ENCODE measurements around the gene PLGRKT. TPM values are rescaled to one million over a fixed set of nuclear protein-coding genes. Genes with fewer than 3 reads are reported as not detected.
A peak's percentile ranks its signal among the peaks of the same experiment; 100 is the strongest.
"Not testable (repeated sequence)": the region's sequence is repeated elsewhere in the genome, so short reads cannot be mapped to it uniquely, and the experiment has no call there.

The PLGRKT gene
- total RNA-seq, 1 donor from 2014 or later: 44.8 TPM

DNA sequence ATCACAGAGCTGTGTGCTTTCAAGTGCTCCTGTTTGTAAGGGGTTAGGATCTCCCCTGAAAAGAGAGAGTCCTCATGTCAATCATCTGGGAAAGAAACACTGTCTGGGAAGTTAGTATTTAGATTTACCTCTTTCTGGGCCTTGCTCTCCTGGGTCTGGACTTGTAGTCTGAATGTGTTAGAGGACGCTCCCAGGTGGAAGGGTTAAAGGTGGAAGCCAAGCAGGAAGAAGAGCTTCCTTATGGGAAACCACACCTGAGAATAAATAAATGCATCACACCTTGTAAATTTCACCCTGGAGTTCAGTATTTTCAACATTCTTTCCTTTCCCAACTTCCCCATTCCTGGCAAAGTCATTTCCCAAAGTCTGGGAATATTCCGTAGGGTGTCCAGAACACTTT lies 1.3 kb downstream of the PLGRKT start:
- Mint-ChIP-seq H3K27me3 (ENCODE audit: insufficient read depth) (no peaks in the 10 kb centered on the region), H3K36me3 (ENCODE audit: low read depth) (peaks cover 46% of the 10 kb centered on the region), H3K4me3 (peak overlapping the region; percentile 93), H3K4me1 (ENCODE audit: low read depth) (peaks cover 61% of the 10 kb centered on the region), H3K9me3 (peaks cover 6% of the 10 kb centered on the region), H3K27ac (peak overlapping the region; percentile 93)
- no peak for DNase-seq (ENCODE audit: low spot score)
- intact Hi-C loops (cut with micrococcal nuclease): loop anchor here (2.0 to 10.0 kb wide), 9 partner anchors 364 to 1132 kb away; partner anchors contain the start of genes AK3, CDC37L1 and GLIS3

DNA sequence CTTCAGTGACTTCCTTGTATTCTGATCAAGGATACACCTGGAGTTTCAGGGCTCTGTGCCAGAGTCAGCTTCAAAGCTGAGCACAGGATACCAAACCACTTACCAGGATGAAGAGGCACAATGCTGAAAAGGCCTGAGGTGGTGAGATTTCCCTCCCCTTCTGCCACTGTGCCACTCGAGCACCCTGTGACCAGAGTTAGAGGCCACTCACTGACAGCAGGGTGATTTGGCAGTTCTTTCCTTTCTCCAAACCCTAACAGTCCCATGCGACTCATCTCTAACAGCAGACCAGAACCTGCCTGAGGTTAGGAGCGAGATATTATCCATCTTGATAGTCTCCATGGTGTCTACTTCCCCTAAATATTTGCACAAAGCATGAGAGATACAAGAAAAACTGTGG lies 1.8 kb downstream of the PLGRKT start:
- no peaks in the 10 kb centered on the region for H3K27me3 Mint-ChIP-seq (ENCODE audit: insufficient read depth)
- no peak for DNase-seq (ENCODE audit: low spot score)
- H3K4me1 Mint-ChIP-seq (ENCODE audit: low read depth): peaks cover 57% of the 10 kb centered on the region
- H3K4me3 Mint-ChIP-seq: peak overlapping the region; percentile 93
- peak overlapping the region; percentile 93 for H3K27ac Mint-ChIP-seq
- intact Hi-C loops (cut with micrococcal nuclease): loop anchor here (2.0 to 10.0 kb wide), 9 partner anchors 364 to 1131 kb away; partner anchors contain the start of genes AK3, CDC37L1 and GLIS3
- H3K36me3 Mint-ChIP-seq (ENCODE audit: low read depth): peaks cover 49% of the 10 kb centered on the region
- peaks cover 6% of the 10 kb centered on the region for H3K9me3 Mint-ChIP-seq

DNA sequence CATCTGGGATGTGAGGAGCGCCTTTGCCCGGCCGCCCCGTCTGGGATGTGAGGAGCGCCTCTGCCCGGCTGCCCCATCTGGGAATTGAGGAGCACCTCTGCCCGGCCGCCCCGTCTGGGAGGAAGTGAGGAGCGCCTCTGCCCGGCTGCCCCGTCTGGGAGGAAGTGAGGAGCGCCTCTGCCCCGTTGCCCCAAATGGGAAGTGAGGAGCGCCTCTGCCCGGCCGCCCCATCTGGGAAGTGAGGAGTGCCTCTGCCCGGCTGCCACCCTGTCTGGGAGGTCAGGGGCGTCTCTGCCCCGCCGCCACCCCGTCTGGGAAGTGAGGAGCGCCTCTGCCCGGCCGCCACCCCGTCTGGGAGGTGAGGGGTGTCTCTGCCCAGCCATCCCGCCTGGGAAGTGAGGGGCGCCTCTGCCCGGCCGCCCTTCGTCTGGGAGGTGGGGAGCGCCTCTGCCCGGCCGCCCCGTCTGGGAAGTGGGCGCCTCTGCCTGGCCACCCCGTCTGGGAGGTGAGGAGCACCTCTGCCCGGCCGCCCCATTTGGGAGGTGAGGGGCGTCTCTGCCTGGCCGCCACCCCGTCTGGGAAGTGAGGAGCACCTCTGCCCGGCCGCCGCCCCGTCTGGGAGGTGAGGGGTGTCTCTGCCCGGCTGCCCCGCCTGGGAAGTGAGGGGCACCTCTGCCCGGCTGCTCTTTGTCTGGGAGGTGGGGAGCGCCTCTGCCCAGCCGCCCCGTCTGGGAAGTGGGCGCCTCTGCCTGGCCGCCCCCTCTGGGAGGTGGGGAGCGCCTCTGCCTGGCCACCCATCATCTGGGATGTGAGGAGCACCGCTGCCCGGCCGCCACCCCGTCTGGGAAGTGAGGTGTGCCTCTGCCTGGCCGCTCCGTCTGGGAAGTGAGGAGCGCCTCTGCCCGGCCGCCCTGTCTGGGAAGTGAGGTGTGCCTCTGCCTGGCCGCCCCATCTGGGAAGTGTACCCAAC lies 3.6 kb downstream of the PLGRKT start:
- DNase-seq (ENCODE audit: low spot score); H3K27ac Mint-ChIP-seq; H3K9me3 Mint-ChIP-seq; H3K4me3 Mint-ChIP-seq; H3K27me3 Mint-ChIP-seq (ENCODE audit: insufficient read depth): not testable (repeated sequence)
- H3K36me3 Mint-ChIP-seq (ENCODE audit: low read depth): peaks cover 54% of the 10 kb centered on the region
- intact Hi-C loops (cut with micrococcal nuclease): loop anchor here (10.0 kb wide), 1 partner anchor 1129 kb away; the partner anchor contains the start of gene GLIS3
- peaks cover 39% of the 10 kb centered on the region for H3K4me1 Mint-ChIP-seq (ENCODE audit: low read depth)

GRCh38 chr9:5433328-5433727 lies 4.4 kb downstream of the PLGRKT start:
- H3K36me3 Mint-ChIP-seq (ENCODE audit: low read depth): peaks cover 50% of the 10 kb centered on the region
- H3K9me3 Mint-ChIP-seq; DNase-seq (ENCODE audit: low spot score); H3K27me3 Mint-ChIP-seq (ENCODE audit: insufficient read depth); H3K27ac Mint-ChIP-seq; H3K4me3 Mint-ChIP-seq: not testable (repeated sequence)
- H3K4me1 Mint-ChIP-seq (ENCODE audit: low read depth): peaks cover 31% of the 10 kb centered on the region
- intact Hi-C loops (cut with micrococcal nuclease): loop anchor here (10.0 kb wide), 1 partner anchor 1129 kb away; the partner anchor contains the start of gene GLIS3

- H3K9me3 Mint-ChIP-seq; H3K27me3 Mint-ChIP-seq (ENCODE audit: insufficient read depth); H3K4me3 Mint-ChIP-seq; DNase-seq (ENCODE audit: low spot score); H3K27ac Mint-ChIP-seq: not testable (repeated sequence)
- intact Hi-C loops (cut with micrococcal nuclease): loop anchor here (10.0 kb wide), 1 partner anchor 1128 kb away; the partner anchor contains the start of gene GLIS3
- Mint-ChIP-seq H3K36me3 (ENCODE audit: low read depth) (peaks cover 50% of the 10 kb centered on the region), H3K4me1 (ENCODE audit: low read depth) (peaks cover 27% of the 10 kb centered on the region)
These were observed 4.8 kb downstream of the PLGRKT start for GRCh38 chr9:5432890-5433289.

- intact Hi-C loops (cut with micrococcal nuclease): loop anchor here (10.0 kb wide), 1 partner anchor 1126 kb away; the partner anchor contains the start of gene GLIS3
- no peak overlapping the region for H3K4me3 Mint-ChIP-seq
- H3K4me1 Mint-ChIP-seq (ENCODE audit: low read depth): peaks cover 10% of the 10 kb centered on the region
- peaks cover 6% of the 10 kb centered on the region for H3K9me3 Mint-ChIP-seq
- H3K27me3 Mint-ChIP-seq (ENCODE audit: insufficient read depth): no peaks in the 10 kb centered on the region
- no peak for DNase-seq (ENCODE audit: low spot score)
- no peak overlapping the region for H3K27ac Mint-ChIP-seq
- H3K36me3 Mint-ChIP-seq (ENCODE audit: low read depth): peaks cover 39% of the 10 kb centered on the region
These were observed 6.8 kb downstream of the PLGRKT start for GRCh38 chr9:5430912-5431311.

GRCh38 chr9:5429873-5430564 lies 7.7 kb downstream of the PLGRKT start:
- DNase-seq (ENCODE audit: low spot score): no peak
- peaks cover 2% of the 10 kb centered on the region for H3K9me3 Mint-ChIP-seq
- H3K27ac Mint-ChIP-seq: no peak overlapping the region
- H3K36me3 Mint-ChIP-seq (ENCODE audit: low read depth): peaks cover 30% of the 10 kb centered on the region
- peaks cover 6% of the 10 kb centered on the region for H3K4me1 Mint-ChIP-seq (ENCODE audit: low read depth)
- intact Hi-C loops (cut with micrococcal nuclease): loop anchor here (5.0 to 10.0 kb wide), 4 partner anchors 65 to 1125 kb away; partner anchors contain the start of genes GLIS3 and RLN2
- no peaks in the 10 kb centered on the region for H3K27me3 Mint-ChIP-seq (ENCODE audit: insufficient read depth)
- no peak overlapping the region for H3K4me3 Mint-ChIP-seq

DNA sequence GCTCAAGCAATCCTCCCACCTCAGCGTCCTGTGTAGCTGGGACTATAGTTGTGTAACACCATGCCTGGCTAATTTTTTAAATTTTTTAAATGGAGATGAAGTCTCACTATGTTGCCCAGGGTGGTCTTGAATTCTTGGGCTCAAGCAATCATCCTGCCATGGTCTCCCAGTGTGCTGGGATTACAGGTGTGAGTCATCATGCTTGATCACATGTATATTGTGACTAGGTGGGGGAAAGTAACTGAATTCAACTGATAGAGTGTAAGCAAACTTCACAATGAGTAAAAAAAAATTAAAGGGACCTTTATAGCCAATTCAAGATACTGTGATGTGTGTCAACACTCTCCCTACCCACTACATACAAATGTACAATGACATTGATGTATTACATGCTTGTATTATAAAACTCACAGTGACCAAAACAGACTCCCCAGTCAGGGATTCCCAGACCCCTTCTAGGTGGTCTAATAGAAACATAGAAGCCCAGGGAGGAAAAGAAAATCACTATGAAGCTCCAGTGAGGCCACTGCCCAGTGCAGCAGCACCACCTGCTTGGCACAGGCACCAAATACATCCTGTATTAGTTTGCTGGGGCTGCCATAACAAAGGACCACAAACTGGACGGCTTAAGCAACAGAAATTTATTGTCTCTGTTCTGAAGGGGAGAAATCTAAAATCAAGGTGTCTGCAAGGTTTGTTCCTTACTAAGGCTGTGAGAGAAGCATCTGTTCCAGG lies 8.8 kb downstream of the PLGRKT start:
- no peak overlapping the region for H3K27ac Mint-ChIP-seq
- no peaks in the 10 kb centered on the region for H3K27me3 Mint-ChIP-seq (ENCODE audit: insufficient read depth)
- DNase-seq (ENCODE audit: low spot score): no peak
- H3K4me1 Mint-ChIP-seq (ENCODE audit: low read depth): peaks cover 7% of the 10 kb centered on the region
- intact Hi-C loops (cut with micrococcal nuclease): loop anchor here (5.0 to 10.0 kb wide), 3 partner anchors 64 to 124 kb away; partner anchors contain the start of gene RLN2
- H3K36me3 Mint-ChIP-seq (ENCODE audit: low read depth): peaks cover 27% of the 10 kb centered on the region
- no peak overlapping the region for H3K4me3 Mint-ChIP-seq
- no peaks in the 10 kb centered on the region for H3K9me3 Mint-ChIP-seq

- no peaks in the 10 kb centered on the region for H3K9me3 Mint-ChIP-seq
- intact Hi-C loops (cut with micrococcal nuclease): loop anchor here (5.0 to 10.0 kb wide), 3 partner anchors 63 to 123 kb away; partner anchors contain the start of gene RLN2
- no peak overlapping the region for H3K4me3 Mint-ChIP-seq
- H3K36me3 Mint-ChIP-seq (ENCODE audit: low read depth): peaks cover 24% of the 10 kb centered on the region
- H3K4me1 Mint-ChIP-seq (ENCODE audit: low read depth): peaks cover 7% of the 10 kb centered on the region
- no peak overlapping the region for H3K27ac Mint-ChIP-seq
- no peaks in the 10 kb centered on the region for H3K27me3 Mint-ChIP-seq (ENCODE audit: insufficient read depth)
- DNase-seq (ENCODE audit: low spot score): no peak
These were observed 9.6 kb downstream of the PLGRKT start for GRCh38 chr9:5428172-5428571.

GRCh38 chr9:5427005-5427404 lies 10.7 kb downstream of the PLGRKT start:
- peaks cover 7% of the 10 kb centered on the region for H3K4me1 Mint-ChIP-seq (ENCODE audit: low read depth)
- H3K4me3 Mint-ChIP-seq: no peak overlapping the region
- no peaks in the 10 kb centered on the region for H3K27me3 Mint-ChIP-seq (ENCODE audit: insufficient read depth)
- DNase-seq (ENCODE audit: low spot score): no peak
- H3K27ac Mint-ChIP-seq: no peak overlapping the region
- intact Hi-C loops (cut with micrococcal nuclease): loop anchor here (5.0 to 10.0 kb wide), 3 partner anchors 62 to 122 kb away; partner anchors contain the start of gene RLN2
- H3K36me3 Mint-ChIP-seq (ENCODE audit: low read depth): peaks cover 15% of the 10 kb centered on the region
- no peaks in the 10 kb centered on the region for H3K9me3 Mint-ChIP-seq

DNA sequence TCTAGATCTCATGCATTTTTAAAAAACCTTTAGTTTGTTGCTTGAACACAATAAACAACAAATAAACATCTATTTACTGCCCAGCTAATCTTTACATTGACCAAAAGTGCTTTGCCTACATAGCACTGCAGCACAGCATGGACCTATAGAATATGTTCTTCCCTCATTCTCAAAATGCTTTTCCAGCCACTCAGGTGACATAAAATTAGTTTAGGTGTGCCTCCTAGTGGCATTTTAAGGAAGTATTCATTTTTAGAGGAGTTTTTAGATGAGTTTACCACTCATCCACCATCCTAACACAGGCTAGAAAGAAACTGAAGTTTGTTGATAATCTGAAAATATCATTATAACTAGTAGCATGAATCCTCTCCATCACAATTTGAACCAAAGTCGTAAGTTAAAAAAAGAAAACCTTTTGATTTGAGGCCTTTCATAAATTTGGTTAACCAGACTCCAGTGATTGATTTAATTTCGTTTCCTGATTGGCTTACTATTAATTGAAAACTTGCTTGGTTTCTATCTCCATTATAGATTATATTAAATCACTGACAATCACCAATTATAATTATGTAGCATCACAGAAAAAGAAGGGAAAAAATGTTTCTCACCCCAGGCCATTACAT lies 12.6 kb downstream of the PLGRKT start:
- H3K27ac Mint-ChIP-seq: no peak overlapping the region
- H3K4me1 Mint-ChIP-seq (ENCODE audit: low read depth): peaks cover 21% of the 10 kb centered on the region
- no peaks in the 10 kb centered on the region for H3K9me3 Mint-ChIP-seq
- no peak overlapping the region for H3K4me3 Mint-ChIP-seq
- intact Hi-C loops (cut with micrococcal nuclease): loop anchor here (1.0 to 10.0 kb wide), 6 partner anchors 60 to 663 kb away; partner anchors contain the start of gene RLN2
- no peaks in the 10 kb centered on the region for H3K27me3 Mint-ChIP-seq (ENCODE audit: insufficient read depth)
- DNase-seq (ENCODE audit: low spot score): no peak
- peaks cover 8% of the 10 kb centered on the region for H3K36me3 Mint-ChIP-seq (ENCODE audit: low read depth)

Data from activated T-helper 1 cell treated with anti-CD3 and anti-CD28 coated beads, Interleukin-12 subunit alpha, Interleukin-12 subunit beta, Interleukin-2, Interleukin-4 antibody, amounts not matched to agents 30 ng/mL and 10 ng/mL and 1 ng/mL, durations not matched to agents 14 hours and 24 hours and 36 hours (primary cell).